ENCODE results near the gene WIPF1. TPM values are rescaled to one million over a fixed set of nuclear protein-coding genes. Genes with fewer than 3 reads are reported as not detected.
"Not testable (repeated sequence)": the region's sequence is repeated elsewhere in the genome, so short reads cannot be mapped to it uniquely, and the experiment has no call there.

The WIPF1 gene
- total RNA-seq, 1 donor from 2014 or later = 7.3 TPM

GRCh38 chr2:174573621-174574081 is 24.0 kb downstream of the WIPF1 start:
- DNase-seq (ENCODE audit: low read depth in 2 of 2) = no peak

- no peak for DNase-seq (ENCODE audit: low read depth in 2 of 2)
These were observed 25.0 kb downstream of the WIPF1 start for GRCh38 chr2:174572556-174572955.

- DNase-seq (ENCODE audit: low read depth in 2 of 2) = no peak
These were observed 25.8 kb downstream of the WIPF1 start for GRCh38 chr2:174571669-174572323.

- no peak for DNase-seq (ENCODE audit: low read depth in 2 of 2)
These were observed 27.2 kb downstream of the WIPF1 start for GRCh38 chr2:174570318-174570958.

GRCh38 chr2:174569678-174570077 is 27.9 kb downstream of the WIPF1 start:
- no peak for DNase-seq (ENCODE audit: low read depth in 2 of 2)

- DNase-seq (ENCODE audit: low read depth in 2 of 2) = no peak
These were observed 29.2 kb downstream of the WIPF1 start for GRCh38 chr2:174568425-174568824.

- no peak for DNase-seq (ENCODE audit: low read depth in 2 of 2)
These were observed 30.7 kb downstream of the WIPF1 start for GRCh38 chr2:174566871-174567270.

- DNase-seq (ENCODE audit: low read depth in 2 of 2) = no peak
These were observed 33.9 kb downstream of the WIPF1 start for GRCh38 chr2:174563530-174564282.

- DNase-seq (ENCODE audit: low read depth in 2 of 2) = peak in 1 of 2 donors; percentile 11
These were observed 35.6 kb downstream of the WIPF1 start for GRCh38 chr2:174561972-174562370.

GRCh38 chr2:174561283-174561971 is 36.2 kb downstream of the WIPF1 start:
- DNase-seq (ENCODE audit: low read depth in 2 of 2) = peak; percentile 31 to 75

GRCh38 chr2:174560737-174561136 is 36.9 kb downstream of the WIPF1 start:
- no peak for DNase-seq (ENCODE audit: low read depth in 2 of 2)

- no peak for DNase-seq (ENCODE audit: low read depth in 2 of 2)
These were observed 41.6 kb downstream of the WIPF1 start for GRCh38 chr2:174555998-174556397.

- peak in 1 of 2 donors; percentile 26 for DNase-seq (ENCODE audit: low read depth in 2 of 2)
These were observed 43.0 kb downstream of the WIPF1 start for GRCh38 chr2:174554529-174555150.

- no peak for DNase-seq (ENCODE audit: low read depth in 2 of 2)
These were observed 43.7 kb downstream of the WIPF1 start for GRCh38 chr2:174553811-174554493.

- no peak for DNase-seq (ENCODE audit: low read depth in 2 of 2)
These were observed 44.7 kb downstream of the WIPF1 start for GRCh38 chr2:174552880-174553279.

GRCh38 chr2:174551697-174552096 is 45.9 kb downstream of the WIPF1 start:
- no peak for DNase-seq (ENCODE audit: low read depth in 2 of 2)

- DNase-seq (ENCODE audit: low read depth in 2 of 2) = not testable (repeated sequence)
These were observed 49.0 kb downstream of the WIPF1 start for GRCh38 chr2:174548646-174549045.

- DNase-seq (ENCODE audit: low read depth in 2 of 2) = not testable (repeated sequence)
These were observed 49.6 kb downstream of the WIPF1 start for GRCh38 chr2:174548021-174548420.

GRCh38 chr2:174546519-174547506 is 50.8 kb downstream of the WIPF1 start:
- peak; percentile 24 to 38 for DNase-seq (ENCODE audit: low read depth in 2 of 2)

GRCh38 chr2:174545240-174545639 is 52.4 kb downstream of the WIPF1 start:
- DNase-seq (ENCODE audit: low read depth in 2 of 2) = no peak

Measured in lung microvascular endothelial cell (primary cell).